ENCODE measurements around the gene UBE2D2.

GRCh38 chr5:139651853-139652787 is 91.0 kb downstream of the UBE2D2 start:
- TF ChIP-seq CTCF (conservative IDR thresholded peaks at IDR 0.05) (no peak), EZH2 (IDR thresholded peaks at IDR 0.05; ENCODE audit: low read depth) (no peak)

Data from PC-9 (cell line).